ENCODE results near the gene ZCCHC24. TPM values are rescaled to one million over a fixed set of nuclear protein-coding genes. Genes with fewer than 3 reads are reported as not detected.
"Not testable (repeated sequence)": the region's sequence is repeated elsewhere in the genome, so short reads cannot be mapped to it uniquely, and the experiment has no call there.

ZCCHC24 gene
- total RNA-seq, 1 donor from 2014 or later = 6.3 TPM

- peak; percentile 38 for DNase-seq (ENCODE audit: low read depth)
These were observed 27.5 kb upstream of the ZCCHC24 start for GRCh38 chr10:79472951-79473350.

DNA sequence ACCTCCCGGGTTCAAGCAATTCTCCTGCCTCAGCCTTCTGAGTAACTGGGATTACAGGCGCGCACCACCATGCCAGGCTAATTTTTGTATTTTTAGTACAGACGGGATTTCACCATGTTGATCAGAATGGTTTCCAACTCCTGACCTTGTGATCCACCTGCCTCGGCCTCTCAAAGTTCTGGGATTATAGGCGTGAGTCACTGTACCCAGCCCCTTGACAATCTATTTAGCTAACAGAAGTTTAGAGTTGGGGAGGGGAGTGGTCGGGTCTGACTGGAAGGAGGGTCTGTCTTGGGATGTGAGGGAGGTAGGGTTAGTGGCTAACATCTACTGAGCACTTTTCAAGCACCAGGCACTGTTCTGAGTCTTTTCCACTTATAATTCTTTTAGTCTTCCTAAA lies 27.0 kb upstream of the ZCCHC24 start:
- DNase-seq (ENCODE audit: low read depth) = no peak

DNA sequence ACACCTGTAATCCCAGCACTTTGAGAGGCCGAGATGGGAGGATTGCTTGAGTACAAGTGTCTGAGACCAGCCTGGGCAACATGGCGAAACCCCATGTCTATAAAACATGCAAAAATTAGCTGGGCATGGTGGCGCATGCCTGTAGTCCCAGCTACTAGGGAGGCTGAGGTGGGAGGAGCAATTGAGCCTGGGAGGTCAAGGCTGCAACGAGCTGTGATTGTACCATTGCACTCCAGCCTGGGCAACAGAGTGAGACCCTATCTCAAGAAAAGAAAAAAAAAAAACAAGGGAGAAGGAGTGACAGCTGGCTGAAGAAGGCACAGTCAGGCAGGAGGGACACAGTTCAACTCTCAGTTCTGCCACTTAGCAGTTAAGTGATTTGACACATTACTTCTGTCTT lies 26.4 kb upstream of the ZCCHC24 start:
- no peak for DNase-seq (ENCODE audit: low read depth)

DNA sequence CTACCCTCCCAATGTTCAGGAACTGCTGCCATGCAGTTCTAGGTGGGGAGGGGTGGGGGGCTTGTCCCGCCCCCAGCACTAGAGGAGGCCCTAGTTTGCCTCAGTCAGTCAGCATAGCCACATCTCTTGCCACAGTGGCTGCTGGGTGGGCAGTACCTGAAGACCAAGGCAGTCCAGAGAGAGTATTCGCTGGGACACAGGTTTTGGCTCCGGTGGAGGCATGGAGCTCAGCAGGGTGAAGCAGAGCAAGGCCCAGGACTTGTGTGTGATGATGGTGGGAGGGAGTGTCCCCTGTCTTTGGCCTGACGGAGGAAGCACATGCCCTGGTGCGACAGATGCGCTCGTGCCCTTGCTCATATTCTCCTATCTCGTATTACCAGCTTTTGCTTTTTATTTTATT lies 24.7 kb upstream of the ZCCHC24 start:
- no peak for DNase-seq (ENCODE audit: low read depth)

DNA sequence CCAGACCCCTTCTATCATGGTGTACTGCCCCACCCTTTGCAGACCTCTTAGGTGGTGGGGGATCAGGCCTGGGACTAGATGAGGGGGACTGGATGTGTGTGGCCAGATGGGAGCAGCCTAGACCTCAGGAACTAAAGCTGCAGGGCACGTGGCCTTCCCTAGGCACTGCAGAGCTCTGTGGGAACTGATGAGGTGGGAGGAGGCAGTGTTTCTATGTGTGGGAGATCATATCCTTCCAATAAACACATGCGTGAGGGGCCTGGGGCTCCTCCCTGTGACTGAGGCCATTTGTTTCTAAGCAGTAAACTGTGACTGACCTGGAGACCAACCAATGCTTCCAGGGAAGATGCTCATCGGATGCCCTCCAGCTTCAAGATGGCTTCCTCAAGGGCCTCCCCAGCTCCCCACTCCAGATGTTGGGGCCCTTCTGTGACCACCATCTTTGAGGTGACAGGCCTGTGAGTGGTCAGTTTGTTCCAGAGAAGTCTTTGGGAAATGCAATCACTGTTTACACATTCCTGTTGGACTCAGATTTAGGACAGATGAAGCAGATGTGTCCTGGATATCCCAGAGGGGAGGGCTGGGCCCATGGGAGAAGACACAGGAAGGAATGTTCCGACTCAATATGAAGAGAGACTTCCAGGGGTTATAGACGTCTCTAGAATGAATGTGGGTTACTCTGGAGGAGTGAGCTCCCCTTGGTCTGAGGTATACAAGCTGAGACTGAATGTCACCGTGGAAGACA lies 23.6 kb upstream of the ZCCHC24 start:
- no peak for DNase-seq (ENCODE audit: low read depth)

DNA sequence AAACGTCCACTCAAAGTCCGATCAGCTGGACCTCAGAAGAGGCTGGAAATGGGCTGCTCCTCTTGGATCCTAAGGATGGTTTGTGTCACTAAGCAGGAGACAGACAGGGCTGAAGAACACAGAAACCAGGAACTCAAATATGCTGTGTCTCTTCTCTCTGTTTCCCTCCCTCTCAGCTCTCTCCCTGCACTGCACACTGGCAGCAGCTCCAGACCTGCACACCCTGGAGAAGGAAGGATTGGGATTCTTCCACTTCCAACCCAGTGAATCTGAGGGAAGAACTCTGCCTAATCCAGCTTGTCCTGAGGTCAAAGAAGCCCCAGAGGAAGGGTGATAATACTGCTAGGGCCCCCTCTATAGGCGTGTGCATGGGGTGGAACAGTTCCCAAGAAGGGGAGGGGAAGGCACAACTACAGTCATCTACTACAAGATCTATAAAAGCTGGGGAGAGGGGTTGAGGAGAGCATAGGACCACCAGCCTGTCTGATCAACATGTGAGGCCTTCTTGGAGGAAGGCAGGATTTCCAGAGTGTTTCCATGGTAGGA lies 22.7 kb upstream of the ZCCHC24 start:
- no peak for DNase-seq (ENCODE audit: low read depth)

DNA sequence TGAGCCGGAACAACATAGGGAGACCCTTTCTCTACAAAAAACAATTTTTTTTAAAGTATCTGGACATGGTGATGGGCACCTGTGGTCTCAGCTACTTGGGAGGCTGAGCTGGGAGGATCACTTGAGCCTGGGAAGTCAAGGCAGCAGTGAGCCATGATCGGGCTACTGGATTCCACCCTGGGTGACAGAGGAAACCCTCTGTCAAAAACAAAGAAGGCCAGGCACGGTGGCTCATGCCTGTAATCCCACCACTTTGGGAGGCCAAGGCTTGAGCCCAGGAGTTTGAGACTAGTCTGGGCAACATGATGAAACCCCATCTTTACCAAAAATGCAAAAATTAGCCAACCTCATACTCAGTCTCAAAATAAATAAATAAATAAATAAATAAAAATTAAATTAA lies 19.9 kb upstream of the ZCCHC24 start:
- DNase-seq (ENCODE audit: low read depth) = no peak

- no peak for DNase-seq (ENCODE audit: low read depth)
These were observed 18.4 kb upstream of the ZCCHC24 start for GRCh38 chr10:79463578-79464496.

DNA sequence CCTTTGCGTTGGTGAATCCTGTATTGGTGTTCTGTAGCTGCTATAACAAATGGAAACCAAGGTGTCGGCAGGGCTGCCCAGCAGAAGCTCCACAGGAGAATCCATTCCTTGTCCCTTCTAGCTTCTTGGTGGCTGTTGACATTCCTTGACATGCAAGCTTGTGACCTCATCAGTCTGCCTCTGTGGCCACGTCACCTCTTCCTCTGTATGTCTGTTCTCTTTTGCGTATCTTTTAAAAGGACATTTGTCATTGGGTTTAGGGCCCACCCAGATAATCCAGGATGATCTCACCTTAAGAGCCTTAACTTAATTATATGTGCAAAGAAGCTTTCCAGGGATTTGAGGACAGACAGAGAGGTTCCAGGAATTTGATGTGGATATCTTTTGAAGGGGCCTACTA lies 15.3 kb upstream of the ZCCHC24 start:
- no peak for DNase-seq (ENCODE audit: low read depth)

GRCh38 chr10:79459243-79459642 lies 13.8 kb upstream of the ZCCHC24 start:
- peak; percentile 41 for DNase-seq (ENCODE audit: low read depth)

- DNase-seq (ENCODE audit: low read depth) = no peak
These were observed 13.1 kb upstream of the ZCCHC24 start for GRCh38 chr10:79458483-79458882.

DNA sequence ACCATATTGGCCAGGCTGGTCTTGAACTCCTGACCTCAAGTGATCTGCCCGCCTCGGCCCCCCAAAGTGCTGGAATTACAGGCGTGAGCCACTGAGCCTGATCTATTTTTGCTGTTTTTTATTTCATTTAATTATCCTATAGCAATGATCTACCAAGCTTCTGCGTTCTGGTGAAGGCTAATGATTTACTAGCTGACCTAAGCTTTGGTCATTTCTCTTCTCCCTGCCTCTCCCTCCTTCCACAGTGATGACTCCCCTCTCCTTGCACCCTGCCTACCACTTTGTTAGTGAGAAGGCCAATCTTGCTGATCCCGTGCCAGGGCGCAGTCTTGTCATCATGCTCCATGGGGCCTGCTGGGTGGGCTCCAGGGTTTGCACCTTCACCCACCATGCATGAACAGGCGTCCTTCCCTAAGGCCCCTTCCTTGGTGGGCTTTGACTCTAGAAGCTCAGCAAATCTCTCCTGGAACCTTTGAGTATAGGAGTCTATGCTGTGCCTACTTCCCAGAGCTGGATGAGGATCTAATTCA lies 11.9 kb upstream of the ZCCHC24 start:
- peak; percentile 86 for DNase-seq (ENCODE audit: low read depth)

GRCh38 chr10:79454259-79454658 lies 8.8 kb upstream of the ZCCHC24 start:
- peak; percentile 78 for DNase-seq (ENCODE audit: low read depth)

DNA sequence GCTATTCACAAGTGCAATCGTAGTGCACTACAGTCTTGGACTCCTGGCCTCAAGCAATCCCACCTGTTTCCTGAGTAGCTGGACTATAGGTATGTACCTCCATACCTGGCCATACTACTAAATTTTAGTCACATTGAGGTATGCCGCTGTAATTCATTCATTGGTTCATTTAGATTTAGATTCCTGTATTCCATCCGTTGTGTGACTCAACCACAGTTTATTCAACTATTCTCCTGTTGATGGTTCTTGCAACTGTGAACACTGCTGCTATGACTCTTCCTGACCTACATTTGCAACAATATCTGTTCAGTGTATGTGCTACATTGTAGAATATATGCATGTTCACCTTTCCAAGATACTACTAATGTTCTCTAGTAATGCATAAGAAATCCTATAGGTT lies 8.0 kb upstream of the ZCCHC24 start:
- DNase-seq (ENCODE audit: low read depth) = no peak

GRCh38 chr10:79452174-79452611 lies 6.8 kb upstream of the ZCCHC24 start:
- no peak for DNase-seq (ENCODE audit: low read depth)

GRCh38 chr10:79451046-79451699 lies 5.7 kb upstream of the ZCCHC24 start:
- no peak for DNase-seq (ENCODE audit: low read depth)

DNA sequence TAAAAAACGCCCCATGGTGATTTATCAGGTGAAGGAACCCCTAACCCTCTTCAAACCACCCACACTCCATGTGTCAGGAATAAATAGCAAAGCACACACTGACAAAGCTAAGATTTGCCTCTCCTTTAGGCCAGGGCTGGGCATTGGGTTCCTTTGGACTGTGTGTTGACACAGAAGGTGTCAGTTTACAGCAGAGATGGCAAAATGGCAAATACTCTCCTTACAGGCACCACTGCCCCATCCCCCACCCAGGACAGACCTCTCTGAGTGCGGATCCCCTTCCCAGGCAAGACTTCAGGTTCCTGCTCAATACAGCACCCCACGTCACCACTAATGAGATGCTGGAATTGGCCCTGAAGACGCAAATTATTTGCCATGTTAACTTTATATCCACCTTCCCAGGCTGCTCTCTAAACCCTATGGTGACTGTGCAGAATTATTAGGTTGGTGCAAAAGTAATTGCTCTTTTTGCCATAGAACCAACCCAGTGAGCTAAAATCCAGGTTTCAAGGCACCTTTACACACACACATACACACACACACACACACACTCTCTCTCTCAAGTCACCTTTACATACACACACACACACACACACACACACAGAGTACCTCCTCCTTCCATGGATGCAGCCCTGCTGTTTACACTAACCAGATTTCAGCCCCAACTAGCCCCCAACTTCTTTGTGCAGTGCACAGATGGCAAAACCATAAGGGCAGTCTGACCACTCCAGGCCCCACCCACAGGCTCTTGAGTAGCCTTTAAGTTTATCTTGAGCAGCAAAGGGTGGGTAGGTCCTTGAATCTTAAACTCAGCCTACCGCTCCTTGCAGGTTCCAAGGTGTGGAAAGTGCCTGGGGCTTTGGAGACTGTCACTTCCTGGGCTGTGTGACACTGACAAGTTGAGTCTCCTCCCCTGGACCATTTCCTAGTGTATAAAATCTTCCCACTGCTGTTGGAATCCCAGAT lies 4.0 kb upstream of the ZCCHC24 start:
- DNase-seq (ENCODE audit: low read depth) = no peak

GRCh38 chr10:79448732-79449049 lies 3.3 kb upstream of the ZCCHC24 start:
- no peak for DNase-seq (ENCODE audit: low read depth)

- no peak for DNase-seq (ENCODE audit: low read depth)
These were observed 2.7 kb upstream of the ZCCHC24 start for GRCh38 chr10:79447911-79448731.

DNA sequence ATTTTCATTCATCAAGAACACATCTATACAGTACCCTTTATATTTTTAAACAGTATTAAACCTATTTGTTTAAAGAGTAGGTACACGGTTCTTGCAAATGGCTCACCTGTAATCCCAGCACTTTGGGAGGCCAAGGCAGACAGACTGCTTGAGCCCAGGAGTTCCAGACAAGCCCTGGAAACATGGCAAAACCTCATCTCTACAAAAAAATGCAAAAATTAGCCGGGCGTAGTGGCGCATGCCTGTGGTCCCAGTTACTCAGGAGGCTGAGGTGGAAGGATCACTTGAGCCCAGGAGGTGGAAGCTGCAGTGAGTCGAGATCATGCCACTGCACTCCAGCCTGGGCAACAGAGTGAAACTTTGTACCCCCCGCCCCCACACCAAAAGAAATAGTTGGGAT lies 1.8 kb upstream of the ZCCHC24 start:
- DNase-seq (ENCODE audit: low read depth) = not testable (repeated sequence)
